Skeletal muscle satellite cell (primary cell): ENCODE data around the gene SMS.
"Not testable (repeated sequence)": the region's sequence is repeated elsewhere in the genome, so short reads cannot be mapped to it uniquely, and the experiment has no call there.

Source experiments
- H3K27me3 ChIP-seq: 2 replicates; pipeline ENCODE4 v1.7.0; 2013; ENCODE audit warnings: low read length; ENCODE audit not compliant: control insufficient read depth, insufficient read depth
- H3K36me3 ChIP-seq: 2 replicates; pipeline ENCODE4 v1.7.0; 2013; ENCODE audit warnings: mild to moderate bottlenecking, control low read depth, low read length; ENCODE audit not compliant: insufficient read depth
- H3K4me1 ChIP-seq: 2 replicates; pipeline ENCODE4 v1.7.0; 2013; ENCODE audit warnings: low read length; ENCODE audit not compliant: control insufficient read depth, insufficient read depth
- H3K4me2 ChIP-seq: 2 replicates; pipeline ENCODE4 v1.7.0; 2013; ENCODE audit warnings: mild to moderate bottlenecking, low read length
- H3K4me3 ChIP-seq: 2 replicates; pipeline ENCODE4 v1.7.0; 2013; ENCODE audit warnings: low read length
- H3K9ac ChIP-seq: 2 replicates; pipeline ENCODE4 v1.7.0; 2013; ENCODE audit warnings: mild to moderate bottlenecking, low read depth, low read length, moderate library complexity
- H3K9me3 ChIP-seq: replicated peaks from 2 replicates; pipeline ENCODE4 v1.7.0; 2013; ENCODE audit warnings: mild to moderate bottlenecking, control low read depth, low read length

The SMS gene

DNA sequence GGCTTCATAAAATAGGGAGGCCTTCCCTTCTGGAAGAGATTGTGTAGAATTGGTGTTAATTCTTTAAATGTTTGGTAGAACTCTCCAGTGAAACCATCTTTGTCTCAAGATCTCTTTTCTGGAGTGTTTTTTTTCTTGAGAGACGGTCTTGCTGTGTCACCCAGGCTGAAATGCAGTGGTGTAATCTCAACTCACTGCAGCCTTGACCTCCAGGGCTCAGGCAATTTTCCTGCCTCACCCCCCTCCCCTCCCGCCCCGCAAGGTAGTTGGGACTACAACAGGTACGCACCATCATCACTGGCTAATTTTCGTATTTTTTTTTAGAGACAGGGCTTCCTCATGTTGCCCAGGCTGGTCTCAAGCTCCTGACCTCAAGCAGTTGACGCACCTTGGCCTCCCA is 12.1 kb downstream of the SMS start:
- H3K4me3 ChIP-seq = no peak overlapping the region
- H3K36me3 ChIP-seq = peaks cover 7% of the 10 kb centered on the region
- no peaks in the 10 kb centered on the region for H3K9me3 ChIP-seq
- peaks cover 16% of the 10 kb centered on the region for H3K4me1 ChIP-seq
- no peak overlapping the region for H3K9ac ChIP-seq
- H3K4me2 ChIP-seq = no peak overlapping the region
- H3K27me3 ChIP-seq = no peaks in the 10 kb centered on the region

DNA sequence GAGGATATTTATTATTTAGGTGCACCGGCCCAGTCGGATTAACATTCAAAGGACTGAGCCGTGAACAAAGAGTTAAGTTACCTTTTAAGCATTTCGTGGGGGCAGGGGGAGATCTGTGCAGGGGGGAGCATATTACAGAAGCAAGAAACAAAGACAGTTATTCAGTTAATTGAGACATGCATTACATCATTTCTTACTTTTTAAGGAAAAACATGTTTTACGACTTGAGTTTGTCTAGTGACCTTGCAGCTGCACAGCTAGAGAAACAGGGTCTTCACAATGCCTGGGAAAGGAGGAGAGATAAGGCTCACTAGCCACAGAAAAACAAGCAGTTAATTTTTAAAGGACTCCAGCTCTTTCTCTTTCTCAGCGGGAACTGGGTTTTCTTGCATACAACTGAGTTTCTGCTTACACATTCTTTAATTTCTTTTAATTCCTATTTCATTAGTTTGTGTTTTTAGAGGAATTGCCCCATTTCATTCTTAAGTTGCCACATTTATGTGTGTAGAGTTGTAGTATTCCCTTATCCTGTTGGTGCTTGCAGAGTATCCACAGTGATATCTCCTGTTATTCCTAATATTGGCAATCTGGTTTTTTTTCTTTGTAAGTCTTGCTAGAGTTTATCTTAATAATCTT is 12.8 kb downstream of the SMS start:
- not testable (repeated sequence) for H3K9ac ChIP-seq, H3K4me3 ChIP-seq, H3K9me3 ChIP-seq, H3K36me3 ChIP-seq, H3K4me2 ChIP-seq, H3K27me3 ChIP-seq
- H3K4me1 ChIP-seq = peaks cover 13% of the 10 kb centered on the region

- no peaks in the 10 kb centered on the region for H3K9me3 ChIP-seq
- no peak overlapping the region for H3K4me2 ChIP-seq
- peaks cover 3% of the 10 kb centered on the region for H3K36me3 ChIP-seq
- no peaks in the 10 kb centered on the region for H3K27me3 ChIP-seq
- peaks cover 29% of the 10 kb centered on the region for H3K4me1 ChIP-seq
- H3K4me3 ChIP-seq = no peak overlapping the region
- no peak overlapping the region for H3K9ac ChIP-seq
These were observed 15.1 kb downstream of the SMS start for GRCh38 chrX:21955403-21956189.

GRCh38 chrX:21956783-21957182 is 16.3 kb downstream of the SMS start:
- Histone ChIP-seq H3K36me3 (peaks cover 3% of the 10 kb centered on the region), H3K4me3 (no peak overlapping the region), H3K27me3 (no peaks in the 10 kb centered on the region), H3K4me1 (peaks cover 40% of the 10 kb centered on the region), H3K9me3 (no peaks in the 10 kb centered on the region), H3K9ac (no peak overlapping the region), H3K4me2 (no peak overlapping the region)

- no peak overlapping the region for H3K9ac ChIP-seq
- peaks cover 54% of the 10 kb centered on the region for H3K4me1 ChIP-seq
- H3K9me3 ChIP-seq = no peaks in the 10 kb centered on the region
- no peaks in the 10 kb centered on the region for H3K27me3 ChIP-seq
- H3K36me3 ChIP-seq = peaks cover 3% of the 10 kb centered on the region
- H3K4me3 ChIP-seq = no peak overlapping the region
- H3K4me2 ChIP-seq = no peak overlapping the region
These were observed 17.7 kb downstream of the SMS start for GRCh38 chrX:21958187-21958586.

DNA sequence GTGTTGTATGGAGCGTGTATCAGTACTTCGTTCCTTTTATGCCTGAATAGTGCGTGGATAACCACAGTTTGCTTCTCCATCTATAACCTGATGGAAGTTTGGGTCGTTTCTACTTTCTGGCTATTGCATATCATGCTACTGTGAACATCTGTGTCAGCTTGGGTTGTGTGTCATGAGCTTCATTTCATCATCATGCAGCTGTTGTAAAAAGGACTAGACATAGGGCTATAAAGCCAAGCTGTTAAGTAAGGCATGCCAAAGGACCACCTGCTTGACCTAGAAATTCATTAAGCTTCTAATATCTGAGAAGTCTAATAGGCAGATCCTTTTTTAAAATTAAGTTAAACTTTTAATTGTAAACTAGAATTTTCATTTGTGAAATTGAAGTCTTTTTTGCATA is 18.4 kb downstream of the SMS start:
- no peaks in the 10 kb centered on the region for H3K27me3 ChIP-seq
- peak overlapping the region; percentile 13 for H3K4me2 ChIP-seq
- no peak overlapping the region for H3K9ac ChIP-seq
- peaks cover 61% of the 10 kb centered on the region for H3K4me1 ChIP-seq
- H3K9me3 ChIP-seq = no peaks in the 10 kb centered on the region
- H3K4me3 ChIP-seq = no peak overlapping the region
- peaks cover 3% of the 10 kb centered on the region for H3K36me3 ChIP-seq

GRCh38 chrX:21959362-21960051 is 19.0 kb downstream of the SMS start:
- peaks cover 66% of the 10 kb centered on the region for H3K4me1 ChIP-seq
- no peaks in the 10 kb centered on the region for H3K9me3 ChIP-seq
- H3K9ac ChIP-seq = no peak overlapping the region
- no peaks in the 10 kb centered on the region for H3K27me3 ChIP-seq
- no peak overlapping the region for H3K4me2 ChIP-seq
- H3K4me3 ChIP-seq = no peak overlapping the region
- peaks cover 3% of the 10 kb centered on the region for H3K36me3 ChIP-seq

GRCh38 chrX:21960569-21961541 is 20.3 kb downstream of the SMS start:
- peaks cover 62% of the 10 kb centered on the region for H3K4me1 ChIP-seq
- H3K4me3 ChIP-seq = no peak overlapping the region
- peaks cover 3% of the 10 kb centered on the region for H3K36me3 ChIP-seq
- peak overlapping the region; percentile 12 for H3K4me2 ChIP-seq
- H3K9me3 ChIP-seq = no peaks in the 10 kb centered on the region
- no peaks in the 10 kb centered on the region for H3K27me3 ChIP-seq
- no peak overlapping the region for H3K9ac ChIP-seq

DNA sequence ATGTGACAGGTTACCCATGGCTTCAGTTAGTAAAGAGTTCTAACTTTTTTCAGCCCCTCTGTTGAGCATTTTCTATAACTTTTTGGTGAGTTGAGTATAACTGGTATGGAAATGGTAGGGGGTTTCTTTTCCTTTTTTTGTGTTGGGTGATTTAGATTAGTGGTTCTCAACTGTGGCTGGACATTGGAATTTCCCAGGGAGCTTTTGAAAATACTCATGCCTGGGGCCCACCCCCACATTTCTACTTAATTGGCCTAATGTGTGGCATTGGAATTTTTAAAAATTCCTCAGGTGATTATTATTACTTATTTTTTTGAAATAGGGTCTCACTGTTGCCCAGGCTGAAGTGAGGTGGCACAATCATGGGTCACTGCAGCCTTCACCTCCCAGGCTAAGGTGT is 21.9 kb downstream of the SMS start:
- no peaks in the 10 kb centered on the region for H3K9me3 ChIP-seq
- H3K9ac ChIP-seq = no peak overlapping the region
- peaks cover 62% of the 10 kb centered on the region for H3K4me1 ChIP-seq
- no peak overlapping the region for H3K4me3 ChIP-seq
- peaks cover 2% of the 10 kb centered on the region for H3K36me3 ChIP-seq
- no peaks in the 10 kb centered on the region for H3K27me3 ChIP-seq
- no peak overlapping the region for H3K4me2 ChIP-seq

- Histone ChIP-seq H3K4me2 (peak overlapping the region; percentile 56), H3K9me3 (no peaks in the 10 kb centered on the region), H3K36me3 (peaks cover 8% of the 10 kb centered on the region), H3K4me1 (peaks cover 60% of the 10 kb centered on the region), H3K9ac (no peak overlapping the region), H3K27me3 (no peaks in the 10 kb centered on the region), H3K4me3 (no peak overlapping the region)
These were observed 22.8 kb downstream of the SMS start for GRCh38 chrX:21963269-21963668.
